OCI-M1 (cell line): Measurements from ENCODE around the gene MED12L.
"Not testable (repeated sequence)": the region's sequence is repeated elsewhere in the genome, so short reads cannot be mapped to it uniquely, and the experiment has no call there.

Source experiments
- DNase-seq: peaks from one replicate; lab custom pipeline; 2025; lab: John Stamatoyannopoulos, UW

The MED12L gene

GRCh38 chr3:151209654-151210053 is 124.2 kb downstream of the MED12L start:
- no peak for DNase-seq

GRCh38 chr3:151210676-151211381 is 125.4 kb downstream of the MED12L start:
- DNase-seq, result peak; percentile 50

- no peak for DNase-seq
Observed at GRCh38 chr3:151213151-151213550, 127.7 kb downstream of the MED12L start.

GRCh38 chr3:151213881-151214280 is 128.4 kb downstream of the MED12L start:
- DNase-seq, result no peak

GRCh38 chr3:151214459-151214858 is 129.0 kb downstream of the MED12L start:
- DNase-seq, result no peak

- peak; percentile 55 for DNase-seq
Observed at GRCh38 chr3:151216641-151217607, 131.5 kb downstream of the MED12L start.

- no peak for DNase-seq
Observed at GRCh38 chr3:151218136-151218535, 132.7 kb downstream of the MED12L start.

- no peak for DNase-seq
Observed at GRCh38 chr3:151219056-151219455, 133.6 kb downstream of the MED12L start.

GRCh38 chr3:151224268-151224866 is 138.9 kb downstream of the MED12L start:
- DNase-seq, result no peak

GRCh38 chr3:151225040-151225975 is 139.8 kb downstream of the MED12L start:
- DNase-seq, result no peak

GRCh38 chr3:151226088-151226563 is 140.7 kb downstream of the MED12L start:
- no peak for DNase-seq

GRCh38 chr3:151226825-151227224 is 141.4 kb downstream of the MED12L start:
- no peak for DNase-seq

- no peak for DNase-seq
Observed at GRCh38 chr3:151227266-151227806, 141.9 kb downstream of the MED12L start.

GRCh38 chr3:151227807-151228665 is 142.6 kb downstream of the MED12L start:
- DNase-seq, result peak; percentile 80

- no peak for DNase-seq
Observed at GRCh38 chr3:151228666-151229040, 143.2 kb downstream of the MED12L start.

GRCh38 chr3:151230646-151231045 is 145.2 kb downstream of the MED12L start:
- DNase-seq, result peak; percentile 8

- DNase-seq, result not testable (repeated sequence)
Observed at GRCh38 chr3:151232403-151232802, 146.9 kb downstream of the MED12L start.

GRCh38 chr3:151232991-151233390 is 147.5 kb downstream of the MED12L start:
- no peak for DNase-seq

- DNase-seq, result no peak
Observed at GRCh38 chr3:151234825-151235224, 149.4 kb downstream of the MED12L start.

GRCh38 chr3:151236316-151236715 is 150.9 kb downstream of the MED12L start:
- DNase-seq, result no peak
